GM12873 (cell line): Measurements from ENCODE around the gene TMEM240.

Source experiments
- TF ChIP-seq, protein P1 (sequence below): IDR thresholded peaks from 2 replicates; pipeline ENCODE4 v1.5.1; 2012; ENCODE audit warnings: low read depth, mild to moderate bottlenecking, moderate library complexity, low read length, control low read depth; ENCODE audit not compliant: insufficient read depth; ENCODE audit errors: missing control alignments

TMEM240 gene

DNA sequence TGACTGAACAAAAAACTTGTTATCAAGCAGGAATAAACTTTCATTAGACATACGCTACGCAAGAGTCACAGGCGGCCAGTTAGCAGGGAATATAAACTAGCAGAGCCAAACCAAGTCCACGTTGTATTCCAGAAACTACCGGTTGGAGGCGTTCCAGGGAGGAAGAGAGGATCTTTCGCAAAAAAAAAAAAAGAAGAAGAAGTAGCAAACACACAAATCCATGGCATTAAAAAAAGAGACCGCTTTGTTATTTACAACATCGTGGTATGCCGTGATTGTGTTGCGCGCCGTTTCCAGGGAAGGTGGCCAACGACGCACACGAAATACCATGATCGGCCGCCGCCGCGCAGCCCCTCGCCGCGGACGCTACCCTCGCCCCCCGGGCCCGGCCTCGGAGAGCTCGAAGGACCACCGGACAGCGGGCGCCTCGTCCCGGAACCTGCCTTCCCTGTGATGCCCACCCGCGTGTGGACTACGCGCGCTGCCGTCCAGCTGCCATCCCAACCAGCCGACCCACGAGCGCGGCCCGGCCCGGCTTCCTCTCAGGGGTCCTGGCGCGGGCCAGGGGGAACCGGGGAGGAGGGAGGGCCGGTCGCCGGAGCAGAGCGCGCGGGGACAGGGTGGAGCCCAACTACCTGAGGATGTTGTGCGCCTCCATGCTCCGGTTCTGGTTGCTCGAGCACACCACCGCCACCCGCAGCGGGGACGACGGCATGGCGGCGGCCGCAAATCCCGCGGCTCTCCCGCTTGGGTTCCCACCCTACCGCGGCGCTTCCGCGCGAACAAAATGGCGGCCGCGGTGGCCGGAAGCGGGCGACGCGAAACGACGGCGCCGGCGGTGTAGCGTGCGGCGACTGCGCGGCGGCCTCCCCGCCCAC, 33.7 kb upstream of the TMEM240 start:
- TF ChIP-seq, protein P1, sequence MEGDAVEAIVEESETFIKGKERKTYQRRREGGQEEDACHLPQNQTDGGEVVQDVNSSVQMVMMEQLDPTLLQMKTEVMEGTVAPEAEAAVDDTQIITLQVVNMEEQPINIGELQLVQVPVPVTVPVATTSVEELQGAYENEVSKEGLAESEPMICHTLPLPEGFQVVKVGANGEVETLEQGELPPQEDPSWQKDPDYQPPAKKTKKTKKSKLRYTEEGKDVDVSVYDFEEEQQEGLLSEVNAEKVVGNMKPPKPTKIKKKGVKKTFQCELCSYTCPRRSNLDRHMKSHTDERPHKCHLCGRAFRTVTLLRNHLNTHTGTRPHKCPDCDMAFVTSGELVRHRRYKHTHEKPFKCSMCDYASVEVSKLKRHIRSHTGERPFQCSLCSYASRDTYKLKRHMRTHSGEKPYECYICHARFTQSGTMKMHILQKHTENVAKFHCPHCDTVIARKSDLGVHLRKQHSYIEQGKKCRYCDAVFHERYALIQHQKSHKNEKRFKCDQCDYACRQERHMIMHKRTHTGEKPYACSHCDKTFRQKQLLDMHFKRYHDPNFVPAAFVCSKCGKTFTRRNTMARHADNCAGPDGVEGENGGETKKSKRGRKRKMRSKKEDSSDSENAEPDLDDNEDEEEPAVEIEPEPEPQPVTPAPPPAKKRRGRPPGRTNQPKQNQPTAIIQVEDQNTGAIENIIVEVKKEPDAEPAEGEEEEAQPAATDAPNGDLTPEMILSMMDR = peak; percentile 12

DNA sequence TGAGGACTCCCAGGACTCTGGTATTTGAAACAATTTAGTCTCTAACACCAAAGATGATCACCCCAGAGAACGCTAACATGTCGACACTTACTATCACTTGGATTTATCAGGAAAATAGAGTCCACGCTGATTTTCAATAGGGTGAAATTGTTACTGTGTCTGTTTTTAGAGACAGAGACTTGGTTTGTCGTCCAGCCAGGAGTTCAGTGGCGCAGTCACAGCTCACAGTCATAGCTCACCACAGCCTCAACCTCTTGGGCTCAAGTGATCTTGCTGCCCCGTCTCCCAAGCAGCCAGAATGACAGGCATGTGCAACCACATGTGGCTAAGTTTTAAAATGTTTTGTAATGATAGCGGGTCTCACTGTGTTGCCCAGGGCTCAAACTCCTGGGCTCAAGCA, 28.9 kb upstream of the TMEM240 start:
- TF ChIP-seq, protein P1 = no peak

DNA sequence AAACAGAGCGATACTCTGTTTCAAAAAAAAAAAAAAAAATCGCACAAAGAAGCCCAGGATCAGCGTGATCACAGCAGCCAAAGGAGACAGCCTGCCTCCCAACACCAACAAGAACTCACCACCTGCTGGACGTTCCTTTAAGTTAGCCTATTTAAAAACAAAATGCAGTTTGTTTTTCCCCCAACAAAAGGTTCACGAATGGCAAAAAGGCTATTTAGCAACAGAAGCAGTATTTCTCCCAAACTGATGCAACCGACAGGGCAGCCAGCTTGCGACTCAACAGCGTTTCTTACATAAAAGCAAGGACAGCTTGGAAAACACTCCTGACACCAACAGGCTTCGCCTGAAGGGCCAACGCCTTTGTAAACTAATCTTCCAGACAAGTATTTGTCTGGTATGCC, 27.5 kb upstream of the TMEM240 start:
- TF ChIP-seq, protein P1 = no peak

DNA sequence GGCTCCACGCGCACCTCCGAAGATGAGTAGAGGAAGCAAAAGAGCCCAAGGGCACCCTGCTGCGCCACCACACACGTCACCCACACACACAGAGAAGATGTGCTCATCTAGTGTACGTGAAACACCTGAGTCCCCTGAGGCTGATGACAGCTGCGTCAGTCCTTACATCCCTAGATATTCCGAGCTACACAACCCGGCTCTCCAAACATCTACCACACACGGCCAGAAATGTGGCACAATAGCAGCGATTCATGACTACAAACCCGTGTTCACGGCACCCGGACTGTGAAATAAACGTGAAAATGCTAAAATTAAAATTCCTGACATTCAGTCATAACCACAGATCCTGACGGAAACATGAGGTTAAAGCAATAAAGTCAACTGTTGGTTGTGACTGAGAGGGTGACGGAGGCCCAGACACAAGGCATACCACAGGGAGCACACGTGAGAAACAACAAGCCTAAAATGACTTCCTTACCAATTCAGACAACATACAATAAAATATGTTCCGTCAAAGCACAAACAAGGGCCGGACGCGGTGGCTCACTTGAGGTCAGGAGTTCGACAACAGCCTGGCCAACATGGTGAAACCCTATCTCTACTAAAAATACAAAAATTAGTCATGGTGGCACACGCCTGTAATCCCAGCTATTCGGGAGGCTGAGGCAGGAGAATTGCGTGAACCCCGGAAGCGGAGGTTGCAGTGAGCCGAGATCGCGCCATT, 26.9 kb upstream of the TMEM240 start:
- TF ChIP-seq, protein P1 = no peak

DNA sequence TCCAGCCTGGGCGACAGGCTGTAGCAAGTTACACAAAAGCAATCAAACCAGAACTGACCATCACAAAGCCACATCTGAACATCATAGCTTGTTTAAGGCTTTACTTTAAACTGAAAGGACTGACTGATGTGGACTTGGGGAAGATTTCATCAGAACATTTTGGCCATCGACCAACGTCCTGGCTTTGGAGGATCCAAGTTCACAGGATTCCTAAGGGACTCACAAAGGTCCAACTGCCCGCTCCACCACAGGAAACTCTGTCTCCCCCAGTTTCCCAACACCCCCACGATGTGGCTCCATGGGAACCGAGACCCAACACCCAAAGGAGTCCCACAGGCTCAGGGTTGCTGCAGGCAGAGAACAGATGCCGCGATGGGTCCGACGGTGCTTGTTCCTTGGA, 24.9 kb upstream of the TMEM240 start:
- TF ChIP-seq, protein P1 = no peak

DNA sequence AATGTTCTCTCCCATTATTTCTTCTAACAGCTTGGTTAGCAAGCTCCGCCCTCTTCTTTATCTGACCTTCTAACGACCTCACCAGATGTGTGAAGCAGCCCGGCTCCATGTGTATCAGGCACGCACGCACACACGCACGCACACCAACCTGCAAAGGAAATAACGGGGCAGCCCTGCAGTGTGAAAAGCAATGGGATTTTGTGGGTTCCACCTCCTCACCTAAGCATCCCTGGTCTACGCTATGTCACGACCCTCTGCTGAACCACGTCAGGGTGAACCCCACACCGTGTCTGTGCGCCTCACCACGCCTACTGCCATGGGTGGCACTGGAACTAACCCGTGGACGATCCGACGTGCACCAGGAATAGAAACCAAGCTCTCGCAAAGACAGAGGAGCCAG, 23.8 kb upstream of the TMEM240 start:
- TF ChIP-seq, protein P1 = no peak

DNA sequence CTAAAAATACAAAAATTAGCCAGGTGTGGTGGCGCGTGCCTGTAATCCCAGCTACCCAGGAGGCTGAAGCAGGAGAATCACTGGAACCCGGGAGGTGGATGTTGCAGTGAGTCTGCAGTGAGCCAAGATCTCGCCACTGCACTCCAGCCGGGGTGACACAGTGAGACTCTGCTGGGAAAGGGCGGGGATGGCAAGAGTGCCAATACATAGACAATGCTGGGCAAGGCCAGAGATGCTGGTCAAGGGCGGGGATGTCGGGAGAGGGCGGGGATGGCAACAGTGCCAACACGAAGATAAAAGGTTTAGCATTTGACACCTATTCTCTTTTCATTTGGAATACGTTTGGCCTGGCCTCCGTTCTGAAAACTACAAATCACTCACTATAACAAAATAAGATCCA, 23.3 kb upstream of the TMEM240 start:
- TF ChIP-seq, protein P1 = no peak
